Fibroblast of the aortic adventitia (primary cell): ENCODE measurements around the gene BDKRB1. TPM values are rescaled to one million over a fixed set of nuclear protein-coding genes. Genes with fewer than 3 reads are reported as not detected.
A peak's percentile ranks its signal among the peaks of the same experiment; 100 is the strongest.

Source experiments
- DNase-seq: peaks from one replicate; pipeline ENCODE4 v3.0.0-alpha.2; 2010; ENCODE audit warnings: low read depth
- H3K4me3 ChIP-seq: 2 replicates; pipeline ENCODE4 v1.5.1; 2011; ENCODE audit warnings: low read depth, mild to moderate bottlenecking, control low read depth, low read length, moderate library complexity
- CTCF ChIP-seq: IDR thresholded peaks from 2 replicates; pipeline ENCODE4 v1.5.1; 2011; ENCODE audit warnings: mild to moderate bottlenecking, low read length, control low read depth, inconsistent platforms; ENCODE audit not compliant: insufficient read depth
- total RNA-seq: library from RNA; depleted of rRNA; stranded (reverse); fragments of >200 nt; gene quantifications from 2 replicates; pipeline ENCODE4 v1.2.3, GENCODE V29; 2012; ENCODE audit warnings: low replicate concordance

The BDKRB1 gene
- total RNA-seq, 1 donor = 6.9 TPM

GRCh38 chr14:96221841-96222240, 34.2 kb upstream of the BDKRB1 start:
- no peak for DNase-seq
- no peak for TF ChIP-seq CTCF
- no peak overlapping the region for H3K4me3 ChIP-seq

- DNase-seq = peak; percentile 45
- no peak for TF ChIP-seq CTCF
- H3K4me3 ChIP-seq = no peak overlapping the region
These were observed 31.4 kb upstream of the BDKRB1 start for GRCh38 chr14:96224480-96225096.

- no peak for TF ChIP-seq CTCF
- no peak overlapping the region for H3K4me3 ChIP-seq
- no peak for DNase-seq
These were observed 30.8 kb upstream of the BDKRB1 start for GRCh38 chr14:96225213-96225612.

GRCh38 chr14:96225745-96226151, 30.3 kb upstream of the BDKRB1 start:
- H3K4me3 ChIP-seq = no peak overlapping the region
- peak; percentile 70 for TF ChIP-seq CTCF
- peak; percentile 79 for DNase-seq

GRCh38 chr14:96227428-96227827, 28.6 kb upstream of the BDKRB1 start:
- no peak for DNase-seq
- H3K4me3 ChIP-seq = no peak overlapping the region

GRCh38 chr14:96229315-96229714, 26.7 kb upstream of the BDKRB1 start:
- DNase-seq = peak; percentile 42
- no peak for TF ChIP-seq CTCF
- H3K4me3 ChIP-seq = no peak overlapping the region

More at GRCh38 chr14:96227428-96227827, 28.6 kb upstream of the BDKRB1 start:
- no peak for TF ChIP-seq CTCF

GRCh38 chr14:96231056-96231455, 25.0 kb upstream of the BDKRB1 start:
- TF ChIP-seq CTCF = no peak
- DNase-seq = no peak

More at GRCh38 chr14:96231056-96231455, 25.0 kb upstream of the BDKRB1 start:
- no peak overlapping the region for H3K4me3 ChIP-seq
